Fibroblast of villous mesenchyme (primary cell): ENCODE measurements around the gene LDB2. TPM values are rescaled to one million over a fixed set of nuclear protein-coding genes. Genes with fewer than 3 reads are reported as not detected.

Source experiments
- DNase-seq: peaks from one replicate; pipeline ENCODE4 v3.0.0-alpha.2; 2010; ENCODE audit warnings: low read depth
- H3K4me3 ChIP-seq: 2 replicates; pipeline ENCODE4 v1.5.1; 2011; ENCODE audit warnings: low read depth, mild to moderate bottlenecking, low read length
- CTCF ChIP-seq: IDR thresholded peaks from 2 replicates; pipeline ENCODE4 v1.5.1; 2012; ENCODE audit warnings: low read depth, mild to moderate bottlenecking, low read length; ENCODE audit not compliant: insufficient read depth
- total RNA-seq: library from RNA; depleted of rRNA; stranded (reverse); fragments of >200 nt; gene quantifications from 2 replicates; pipeline ENCODE4 v1.2.3, GENCODE V29; 2012

Gene LDB2
- total RNA-seq, 1 donor, result 19.9 TPM

- no peak for TF ChIP-seq CTCF
- DNase-seq, result no peak
- no peak overlapping the region for H3K4me3 ChIP-seq
Measured at GRCh38 chr4:16824278-16824806, 74.1 kb downstream of the LDB2 start.

GRCh38 chr4:16820329-16820728 lies 78.1 kb downstream of the LDB2 start:
- TF ChIP-seq CTCF, result no peak
- H3K4me3 ChIP-seq, result no peak overlapping the region
- DNase-seq, result no peak

GRCh38 chr4:16819652-16820051 lies 78.8 kb downstream of the LDB2 start:
- H3K4me3 ChIP-seq, result no peak overlapping the region
- no peak for TF ChIP-seq CTCF
- no peak for DNase-seq

GRCh38 chr4:16818005-16818404 lies 80.4 kb downstream of the LDB2 start:
- no peak overlapping the region for H3K4me3 ChIP-seq
- no peak for TF ChIP-seq CTCF
- no peak for DNase-seq

- H3K4me3 ChIP-seq, result no peak overlapping the region
- DNase-seq, result no peak
- no peak for TF ChIP-seq CTCF
Measured at GRCh38 chr4:16817286-16817685, 81.2 kb downstream of the LDB2 start.

GRCh38 chr4:16814361-16814760 lies 84.1 kb downstream of the LDB2 start:
- no peak for TF ChIP-seq CTCF
- H3K4me3 ChIP-seq, result no peak overlapping the region
- DNase-seq, result no peak

- DNase-seq, result no peak
- TF ChIP-seq CTCF, result no peak
- no peak overlapping the region for H3K4me3 ChIP-seq
Measured at GRCh38 chr4:16812041-16812440, 86.4 kb downstream of the LDB2 start.
